HG03520 (cell line): ENCODE measurements around the gene CD83.
A peak's percentile ranks its signal among the peaks of the same experiment; 100 is the strongest.

ENCODE experiments used
- ATAC-seq: cut with Tn5 transposase; IDR thresholded peaks from one replicate; pipeline ENCODE4 v1.9.1; 2021; ENCODE audit warnings: mild to moderate bottlenecking, moderate library complexity; ENCODE audit not compliant: unreplicated experiment

Gene CD83

GRCh38 chr6:14091339-14091978 lies 26.1 kb upstream of the CD83 start:
- no peak for ATAC-seq

GRCh38 chr6:14092316-14092715 lies 25.3 kb upstream of the CD83 start:
- ATAC-seq = no peak

GRCh38 chr6:14092838-14093789 lies 24.5 kb upstream of the CD83 start:
- ATAC-seq = no peak

GRCh38 chr6:14094721-14095120 lies 22.9 kb upstream of the CD83 start:
- no peak for ATAC-seq

GRCh38 chr6:14095437-14095836 lies 22.1 kb upstream of the CD83 start:
- no peak for ATAC-seq

- no peak for ATAC-seq
Measured at GRCh38 chr6:14100138-14100537, 17.4 kb upstream of the CD83 start.

GRCh38 chr6:14100966-14101365 lies 16.6 kb upstream of the CD83 start:
- no peak for ATAC-seq

- ATAC-seq = no peak
Measured at GRCh38 chr6:14102383-14102782, 15.2 kb upstream of the CD83 start.

- no peak for ATAC-seq
Measured at GRCh38 chr6:14105547-14105946, 12.0 kb upstream of the CD83 start.

- no peak for ATAC-seq
Measured at GRCh38 chr6:14107000-14107399, 10.6 kb upstream of the CD83 start.

GRCh38 chr6:14107711-14108494 lies 9.7 kb upstream of the CD83 start:
- ATAC-seq = no peak

- peak; percentile 44 for ATAC-seq
Measured at GRCh38 chr6:14108571-14109410, 8.8 kb upstream of the CD83 start.

- peak; percentile 4 for ATAC-seq
Measured at GRCh38 chr6:14109411-14109826, 8.2 kb upstream of the CD83 start.

GRCh38 chr6:14110001-14110818 lies 7.4 kb upstream of the CD83 start:
- peak; percentile 43 for ATAC-seq

- no peak for ATAC-seq
Measured at GRCh38 chr6:14113976-14114375, 3.6 kb upstream of the CD83 start.

GRCh38 chr6:14118091-14118439 lies 493 bp downstream of the CD83 start:
- ATAC-seq = peak; percentile 3

GRCh38 chr6:14118446-14118845 lies 874 bp downstream of the CD83 start:
- no peak for ATAC-seq

- no peak for ATAC-seq
Measured at GRCh38 chr6:14119784-14120183, 2.2 kb downstream of the CD83 start.

- no peak for ATAC-seq
Measured at GRCh38 chr6:14120546-14120945, 3.0 kb downstream of the CD83 start.

- peak; percentile 55 for ATAC-seq
Measured at GRCh38 chr6:14121936-14122344, 4.4 kb downstream of the CD83 start.
